Adrenal gland (tissue), 5 donors: ENCODE data around the gene CFHR3.
"Not testable (repeated sequence)": the region's sequence is repeated elsewhere in the genome, so short reads cannot be mapped to it uniquely, and the experiment has no call there.

ENCODE experiments used
- CTCF ChIP-seq, 6 experiments: fragments of 450-650 bp in 4 of 6; fragments of 200-600 bp in 2 of 6; sonication (generic) in 1 of 6; IDR thresholded peaks; 1 replicate in 5 of 6; 2 replicates in 1 of 6; pipeline versions ENCODE4 v1.5.1 to v1.8.0; 2016 to 2021; ENCODE audit warnings: antibody characterized with exemption in 6 of 6, mild to moderate bottlenecking in 2 of 6, moderate library complexity in 1 of 6
- POLR2A ChIP-seq, 2 donors: fragments of 450-650 bp; IDR thresholded peaks; one replicate each; pipeline ENCODE4 v1.6.1; 2017; ENCODE audit warnings: antibody characterized with exemption in 2 of 2, mild to moderate bottlenecking in 2 of 2, moderate library complexity in 1 of 2
- donor health status: DM: no; HTN: no; CAD: no.

GRCh38 chr1:196765019-196765740 lies 9.5 kb upstream of the CFHR3 start:
- not testable (repeated sequence) for TF ChIP-seq CTCF, POLR2A (IDR thresholded peaks at IDR 0.05)
